T-helper 1 cell treated with Interleukin-12 subunit alpha and Interleukin-12 subunit beta and Interleukin-4 antibody, amounts not matched to agents 30 ng/mL and 1 ng/mL, for 36 hours (primary cell): ENCODE data around the gene CHKA. TPM values are rescaled to one million over a fixed set of nuclear protein-coding genes. Genes with fewer than 3 reads are reported as not detected.

Experiments
- intact Hi-C: fragments of 100-400 bp; cut with micrococcal nuclease; formaldehyde crosslinking; loops from one replicate; pipeline ENCODE4 v1.15.1; 2024
- total RNA-seq: library from RNA; stranded (reverse); gene quantifications from 2 replicates; pipeline ENCODE4 v1.2.3, GENCODE V29; 2022

CHKA gene
- 7.2 and 9.0 TPM in 2 replicates for total RNA-seq

GRCh38 chr11:68121067-68121899 lies at the start of gene CHKA:
Gene CHKA, minus strand, starts transcription at chr11:68121388. Its CDS starts 211 bp downstream, at chr11:68121177.
- intact Hi-C loops: loop anchor here (1.0 to 5.0 kb wide), 6 partner anchors 20 to 721 kb away; partner anchors contain the start of genes CPT1A, NDUFS8 and PPP6R3

GRCh38 chr11:68169442-68169841 lies 48.3 kb upstream of the CHKA start:
- intact Hi-C loops: no loop called here

GRCh38 chr11:68168694-68169093 lies 47.5 kb upstream of the CHKA start:
- intact Hi-C loops: no loop called here

GRCh38 chr11:68167474-68167873 lies 46.3 kb upstream of the CHKA start:
- intact Hi-C loops: no loop called here

- intact Hi-C loops: no loop called here
Measured at GRCh38 chr11:68166969-68167368, 45.8 kb upstream of the CHKA start.

- intact Hi-C loops: no loop called here
Measured at GRCh38 chr11:68165601-68166000, 44.4 kb upstream of the CHKA start.

- intact Hi-C loops: no loop called here
Measured at GRCh38 chr11:68164437-68164836, 43.2 kb upstream of the CHKA start.

GRCh38 chr11:68163691-68164090 lies 42.5 kb upstream of the CHKA start:
- intact Hi-C loops: no loop called here

- intact Hi-C loops: no loop called here
Measured at GRCh38 chr11:68160100-68160695, 39.0 kb upstream of the CHKA start.

- intact Hi-C loops: no loop called here
Measured at GRCh38 chr11:68159665-68160064, 38.5 kb upstream of the CHKA start.

- intact Hi-C loops: no loop called here
Measured at GRCh38 chr11:68159161-68159560, 38.0 kb upstream of the CHKA start.

- intact Hi-C loops: no loop called here
Measured at GRCh38 chr11:68158580-68158979, 37.4 kb upstream of the CHKA start.

- intact Hi-C loops: no loop called here
Measured at GRCh38 chr11:68153742-68154141, 32.6 kb upstream of the CHKA start.

- intact Hi-C loops: no loop called here
Measured at GRCh38 chr11:68150037-68150436, 28.8 kb upstream of the CHKA start.

- intact Hi-C loops: loop anchor here (5.0 kb wide), 1 partner anchor 1042 kb away; no protein-coding TSS in a partner anchor
Measured at GRCh38 chr11:68149417-68149816, 28.2 kb upstream of the CHKA start.

- intact Hi-C loops: loop anchor here (5.0 kb wide), 1 partner anchor 1042 kb away; no protein-coding TSS in a partner anchor
Measured at GRCh38 chr11:68148879-68149278, 27.7 kb upstream of the CHKA start.

- intact Hi-C loops: loop anchor here (5.0 kb wide), 1 partner anchor 1041 kb away; no protein-coding TSS in a partner anchor
Measured at GRCh38 chr11:68148071-68148805, 27.1 kb upstream of the CHKA start.

- intact Hi-C loops: loop anchor here (5.0 kb wide), 1 partner anchor 1040 kb away; no protein-coding TSS in a partner anchor
Measured at GRCh38 chr11:68146704-68147474, 25.7 kb upstream of the CHKA start.

GRCh38 chr11:68146010-68146540 lies 24.9 kb upstream of the CHKA start:
- intact Hi-C loops: loop anchor here (5.0 kb wide), 1 partner anchor 1039 kb away; no protein-coding TSS in a partner anchor

GRCh38 chr11:68145120-68145866 lies 24.1 kb upstream of the CHKA start:
- intact Hi-C loops: loop anchor here (5.0 kb wide), 1 partner anchor 1038 kb away; no protein-coding TSS in a partner anchor
